ENCODE data around the gene AK4. TPM values are rescaled to one million over a fixed set of nuclear protein-coding genes. Genes with fewer than 3 reads are reported as not detected.

Gene AK4
- total RNA-seq, 4 donors from 2014 or later, result 39.6 to 72.7 (median 60.7) TPM

DNA sequence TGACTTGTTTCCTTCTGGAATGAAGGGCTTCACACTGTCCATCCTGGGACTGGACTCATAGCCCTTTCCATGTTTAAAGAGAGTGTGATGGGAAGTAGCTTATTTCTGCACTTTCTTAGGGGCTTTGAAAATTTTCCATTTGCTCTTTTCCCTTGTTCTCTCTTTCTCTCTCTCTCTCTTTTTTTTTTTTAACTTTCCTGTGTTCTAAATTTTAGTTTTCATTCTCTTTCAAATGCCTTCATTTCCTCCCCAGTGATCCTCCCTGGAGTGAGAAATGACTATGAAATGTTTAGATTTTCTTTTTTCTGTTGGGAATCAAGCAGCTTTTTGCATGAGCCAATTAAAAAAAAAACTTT, 2.1 kb downstream of the AK4 start:
- Histone ChIP-seq H3K4me3 (peak overlapping the region in 1 of 2 donors; percentile 88), H3K27ac (peak overlapping the region in 3 of 4 donors; percentile 90 to 94 (median 93)), H3K27me3 (no peaks in the 10 kb centered on the region), H3K36me3 (no peaks in the 10 kb centered on the region), H3K4me1 (peaks cover 0 to 52% (median 7%) of the 10 kb centered on the region in 3 donors), H3K9me3 (no peaks in the 10 kb centered on the region)
- no peak for TF ChIP-seq POLR2A (IDR thresholded peaks at IDR 0.05)
- no peak for TF ChIP-seq POLR2AphosphoS5 (IDR thresholded peaks at IDR 0.05)
- TF ChIP-seq EP300 (IDR thresholded peaks at IDR 0.05), result no peak
- TF ChIP-seq, protein P1, sequence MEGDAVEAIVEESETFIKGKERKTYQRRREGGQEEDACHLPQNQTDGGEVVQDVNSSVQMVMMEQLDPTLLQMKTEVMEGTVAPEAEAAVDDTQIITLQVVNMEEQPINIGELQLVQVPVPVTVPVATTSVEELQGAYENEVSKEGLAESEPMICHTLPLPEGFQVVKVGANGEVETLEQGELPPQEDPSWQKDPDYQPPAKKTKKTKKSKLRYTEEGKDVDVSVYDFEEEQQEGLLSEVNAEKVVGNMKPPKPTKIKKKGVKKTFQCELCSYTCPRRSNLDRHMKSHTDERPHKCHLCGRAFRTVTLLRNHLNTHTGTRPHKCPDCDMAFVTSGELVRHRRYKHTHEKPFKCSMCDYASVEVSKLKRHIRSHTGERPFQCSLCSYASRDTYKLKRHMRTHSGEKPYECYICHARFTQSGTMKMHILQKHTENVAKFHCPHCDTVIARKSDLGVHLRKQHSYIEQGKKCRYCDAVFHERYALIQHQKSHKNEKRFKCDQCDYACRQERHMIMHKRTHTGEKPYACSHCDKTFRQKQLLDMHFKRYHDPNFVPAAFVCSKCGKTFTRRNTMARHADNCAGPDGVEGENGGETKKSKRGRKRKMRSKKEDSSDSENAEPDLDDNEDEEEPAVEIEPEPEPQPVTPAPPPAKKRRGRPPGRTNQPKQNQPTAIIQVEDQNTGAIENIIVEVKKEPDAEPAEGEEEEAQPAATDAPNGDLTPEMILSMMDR (IDR thresholded peaks at IDR 0.05), result no peak
- ATAC-seq, result no peak

DNA sequence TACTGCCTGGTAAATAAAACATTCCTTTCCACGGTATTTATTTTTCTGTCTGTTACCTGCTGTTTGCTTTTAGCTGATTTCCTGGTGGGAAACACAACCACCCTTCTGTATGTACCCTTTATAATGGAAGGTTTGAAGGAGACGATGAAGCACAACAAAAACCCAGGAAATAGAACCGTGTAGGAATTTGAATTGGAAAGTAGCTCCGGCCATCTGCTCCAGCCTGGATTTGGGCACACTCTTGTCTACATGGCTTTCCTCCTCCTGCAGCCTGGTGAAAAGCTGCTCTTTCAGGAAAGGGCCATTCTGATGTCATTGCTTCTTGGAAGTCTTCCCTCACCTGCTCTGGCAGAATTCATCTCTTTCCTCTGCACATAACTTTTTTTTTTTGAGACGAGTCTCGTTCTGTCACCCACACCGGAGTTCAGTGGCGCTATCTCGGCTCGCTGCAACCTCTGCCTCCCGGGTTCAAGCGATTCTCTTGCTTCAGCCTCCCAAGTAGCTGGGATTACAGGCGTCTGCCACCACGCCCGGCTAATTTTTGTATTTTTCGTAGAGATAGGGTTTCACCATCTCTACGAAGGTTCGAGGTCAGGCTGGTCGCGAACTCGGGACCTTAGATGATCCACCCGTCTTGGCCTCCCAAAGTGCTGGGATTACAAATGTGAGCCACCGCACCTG, 2.7 kb downstream of the AK4 start:
- no peak for ATAC-seq
- no peaks in the 10 kb centered on the region for H3K27me3 ChIP-seq
- H3K9me3 ChIP-seq, result no peaks in the 10 kb centered on the region
- no peak overlapping the region for H3K4me3 ChIP-seq
- H3K36me3 ChIP-seq, result no peaks in the 10 kb centered on the region
- WGBS, 2 donors (ENCODE audit: low coverage in 1 of 2), result 83 to 85% methylated on average over 15 to 16 of the region's 23 CpGs
- H3K27ac ChIP-seq, result peak overlapping the region in 3 of 4 donors; percentile 12 to 94 (median 93)
- TF ChIP-seq POLR2AphosphoS5 (IDR thresholded peaks at IDR 0.05) (no peak), POLR2A (IDR thresholded peaks at IDR 0.05) (no peak), EP300 (IDR thresholded peaks at IDR 0.05) (no peak)
- TF ChIP-seq, protein P1 (IDR thresholded peaks at IDR 0.05), result no peak
- H3K4me1 ChIP-seq, result peaks cover 0 to 52% (median 7%) of the 10 kb centered on the region in 3 donors

DNA sequence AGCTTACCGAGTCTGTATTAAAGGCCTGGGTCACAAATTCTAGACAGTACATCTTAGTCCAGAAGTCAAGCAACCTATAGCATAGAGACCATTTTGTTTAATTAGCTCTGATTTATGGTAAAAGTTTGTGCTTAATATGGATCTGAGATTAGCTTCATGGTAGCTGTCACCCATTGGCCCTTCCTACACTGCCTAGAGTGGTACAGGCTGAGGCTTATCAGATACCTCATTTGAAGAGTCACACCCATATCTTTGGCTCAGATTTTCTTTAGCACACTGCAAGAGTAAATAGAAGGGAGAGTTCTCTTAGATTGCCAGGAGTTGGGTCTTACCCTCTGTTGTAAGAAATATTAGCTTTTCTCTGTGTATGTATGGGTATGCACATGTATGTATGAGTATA, 3.6 kb downstream of the AK4 start:
- 100% methylated on average over 1 of the region's 1 CpG for WGBS, 2 donors (ENCODE audit: low coverage in 1 of 2)
- TF ChIP-seq, protein P1 (IDR thresholded peaks at IDR 0.05), result no peak
- no peak for TF ChIP-seq EP300 (IDR thresholded peaks at IDR 0.05)
- no peak for TF ChIP-seq POLR2AphosphoS5 (IDR thresholded peaks at IDR 0.05)
- no peak for TF ChIP-seq POLR2A (IDR thresholded peaks at IDR 0.05)

DNA sequence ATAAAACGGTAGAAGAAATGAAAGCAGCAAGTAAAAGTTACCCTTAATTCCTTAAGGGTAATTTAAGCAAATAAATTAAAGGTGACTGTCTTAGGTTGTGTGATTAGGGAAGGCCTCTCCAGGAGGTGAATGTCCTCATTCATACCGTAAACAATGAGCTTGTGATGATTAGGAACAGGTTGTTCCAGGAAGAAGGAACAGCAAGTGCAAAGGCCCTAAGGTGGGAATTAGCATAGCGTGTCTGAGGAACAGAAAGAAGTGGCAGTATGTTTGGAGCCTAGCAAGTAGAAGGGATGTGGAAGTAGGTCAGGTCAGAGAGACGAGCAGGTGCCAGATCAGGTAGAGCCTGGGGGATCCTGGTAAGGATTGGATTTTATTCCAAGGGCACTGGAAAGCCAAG, 5.6 kb downstream of the AK4 start:
- H3K4me1 ChIP-seq, result peaks cover 3 to 59% (median 4%) of the 10 kb centered on the region in 3 donors
- TF ChIP-seq POLR2A (IDR thresholded peaks at IDR 0.05), result no peak
- peak; percentile 27 for TF ChIP-seq POLR2AphosphoS5 (IDR thresholded peaks at IDR 0.05)
- TF ChIP-seq, protein P1 (IDR thresholded peaks at IDR 0.05), result no peak
- no peaks in the 10 kb centered on the region for H3K27me3 ChIP-seq
- no peaks in the 10 kb centered on the region for H3K9me3 ChIP-seq
- no peaks in the 10 kb centered on the region for H3K36me3 ChIP-seq
- no peak for ATAC-seq
- H3K27ac ChIP-seq, result no peak overlapping the region
- no peak overlapping the region for H3K4me3 ChIP-seq
- 89 to 90% methylated on average over 3 to 4 of the region's 4 CpGs for WGBS, 2 donors (ENCODE audit: low coverage in 1 of 2)

More for the DNA sequence above, 3.6 kb downstream of the AK4 start:
- H3K9me3 ChIP-seq, result no peaks in the 10 kb centered on the region
- peaks cover 0 to 50% (median 7%) of the 10 kb centered on the region in 3 donors for H3K4me1 ChIP-seq
- H3K27me3 ChIP-seq, result no peaks in the 10 kb centered on the region
- H3K36me3 ChIP-seq, result no peaks in the 10 kb centered on the region
- H3K4me3 ChIP-seq, result no peak overlapping the region
- H3K27ac ChIP-seq, result no peak overlapping the region
- no peak for ATAC-seq

DNA sequence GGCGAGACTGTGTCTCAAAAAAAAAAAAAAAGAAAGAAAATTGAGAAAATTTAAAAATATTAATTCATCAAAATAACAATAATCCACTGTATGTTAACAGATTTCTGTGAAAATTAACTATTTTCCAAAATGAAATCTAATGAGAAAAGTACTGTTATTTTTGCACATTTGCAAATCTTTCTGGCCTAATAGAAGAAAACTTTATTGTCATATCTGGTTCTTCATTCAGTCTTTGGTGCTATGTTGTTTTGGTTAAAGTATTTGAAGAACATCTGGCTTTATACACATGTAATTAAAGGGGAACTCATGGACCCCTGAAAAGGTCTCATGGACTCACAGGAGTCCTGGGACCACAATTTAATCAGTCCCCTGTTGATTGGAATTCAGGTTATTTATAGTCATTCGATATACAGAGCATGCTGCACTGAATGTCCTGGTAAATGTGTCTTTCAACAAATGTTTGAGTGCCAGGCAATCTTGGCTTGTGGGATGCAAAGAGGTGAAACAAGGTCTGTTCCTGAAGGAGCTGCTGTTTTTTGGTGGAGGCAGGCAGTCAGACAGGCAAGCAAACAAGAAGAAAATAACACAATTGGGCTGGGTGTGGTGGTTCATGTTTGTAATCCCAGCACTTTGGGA, 9.0 kb downstream of the AK4 start:
- no peak for ATAC-seq
- TF ChIP-seq, protein P1 (IDR thresholded peaks at IDR 0.05), result no peak
- WGBS, 2 donors (ENCODE audit: low coverage in 1 of 2), result 69 to 89% methylated on average over 2 of the region's 2 CpGs

More for the DNA sequence above, 9.0 kb downstream of the AK4 start:
- Histone ChIP-seq H3K4me3 (no peak overlapping the region), H3K9me3 (no peaks in the 10 kb centered on the region), H3K36me3 (no peaks in the 10 kb centered on the region), H3K4me1 (peaks cover 0 to 41% (median 3%) of the 10 kb centered on the region in 3 donors), H3K27me3 (no peaks in the 10 kb centered on the region), H3K27ac (no peak overlapping the region)

Data from gastroesophageal sphincter (tissue), 4 donors.